Measurements from ENCODE around the gene JDP2. TPM values are rescaled to one million over a fixed set of nuclear protein-coding genes. Genes with fewer than 3 reads are reported as not detected.
"Not testable (repeated sequence)": the region's sequence is repeated elsewhere in the genome, so short reads cannot be mapped to it uniquely, and the experiment has no call there.

The JDP2 gene, protein sequence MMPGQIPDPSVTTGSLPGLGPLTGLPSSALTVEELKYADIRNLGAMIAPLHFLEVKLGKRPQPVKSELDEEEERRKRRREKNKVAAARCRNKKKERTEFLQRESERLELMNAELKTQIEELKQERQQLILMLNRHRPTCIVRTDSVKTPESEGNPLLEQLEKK
- total RNA-seq (10 to 100 TPM; 13.8 to 30.4 TPM), polyA plus RNA-seq (ENCODE audit: insufficient read length in 2 of 2) (10 to 100 TPM; 19.7 to 28.3 TPM)
- long read RNA-seq, donor 1, transcript JDP2-206 (4 exons, 631 nt), result major isoform, 9 of 10 reads
- long read RNA-seq, donor 1, partial matches to known transcripts, result 0 of 10 reads
- long read RNA-seq, donor 1, other reads (novel, unspliced or antisense), result 0 of 10 reads
- long read RNA-seq, donor 2, partial matches to known transcripts, result 0 of 2 reads
- long read RNA-seq, donor 2, other reads (novel, unspliced or antisense), result 0 of 2 reads
- long read RNA-seq, donor 3, partial matches to known transcripts, result 0 of 3 reads
- long read RNA-seq, donor 3, other reads (novel, unspliced or antisense), result 0 of 3 reads
- long read RNA-seq, donor 4, transcript JDP2-206 (4 exons, 631 nt), result major isoform, 11 of 56 reads
- long read RNA-seq, donor 4, partial matches to known transcripts, result 45 of 56 reads
- long read RNA-seq, donor 4, other reads (novel, unspliced or antisense), result 0 of 56 reads

DNA sequence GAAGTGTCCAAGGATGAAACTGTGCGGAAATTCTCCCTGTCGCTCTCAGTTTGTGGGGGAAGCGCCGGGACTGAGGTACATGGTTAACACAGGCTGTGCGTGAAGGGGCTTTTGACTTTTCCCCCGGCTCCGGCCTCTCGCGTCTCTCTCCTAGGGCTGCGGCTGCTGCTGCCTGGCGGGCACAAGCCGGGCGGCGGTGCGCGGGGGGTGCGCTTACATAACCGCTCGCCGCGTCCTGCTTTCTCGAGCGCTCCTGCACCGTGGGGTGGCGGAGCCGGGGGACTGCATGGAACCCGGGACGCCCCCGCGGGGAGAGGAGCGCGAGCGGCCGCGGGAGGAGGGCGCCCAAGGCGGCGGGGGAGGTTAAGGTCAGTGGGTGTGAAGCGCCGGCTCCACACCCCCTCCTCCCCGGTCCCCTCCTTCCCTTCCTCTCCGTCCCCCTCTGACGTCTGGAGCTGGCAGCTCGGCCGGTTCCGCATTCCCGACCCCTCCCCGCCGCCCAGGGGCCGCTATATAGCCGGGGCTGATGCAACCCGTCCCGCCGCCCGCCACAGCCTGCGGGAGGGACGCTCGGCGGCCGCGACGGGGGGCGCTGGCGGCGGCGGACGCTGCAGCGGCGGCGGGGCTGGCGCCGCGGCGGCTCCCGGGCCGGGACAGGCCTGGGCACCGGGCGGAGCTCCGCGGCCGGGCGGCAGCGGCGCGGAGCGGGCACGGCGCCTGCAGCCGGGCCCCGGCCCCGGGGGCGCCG lies at the start of gene JDP2:
Gene JDP2, plus strand, starts transcription at position 541 of the 748 bp plus-strand sequence. CDS start 9,899 bp downstream, outside the sequence.
- Histone ChIP-seq H3K4me1 (ENCODE audit: control insufficient read depth, insufficient read depth, low read length) (peaks cover 50% of the 10 kb centered on the region), H3K27me3 (ENCODE audit: control insufficient read depth, insufficient read depth, low read length) (no peaks in the 10 kb centered on the region), H3K36me3 (ENCODE audit: control insufficient read depth, insufficient read depth, low read length) (peaks cover 10% of the 10 kb centered on the region), H3K27ac (ENCODE audit: low read depth, low read length) (peak within 1 kb of the TSS; percentile 88), H3K4me3 (ENCODE audit: low read depth, low read length) (peak within 1 kb of the TSS; percentile 61), H3K9me3 (ENCODE audit: control insufficient read depth, insufficient read depth, low read length) (no peaks in the 10 kb centered on the region)
- under 1% methylated on average over 81 of the region's 93 CpGs for WGBS (ENCODE audit: insufficient coverage)
- DNase-seq (ENCODE audit: low read depth in 4 of 6, low spot score in 6 of 6), result peak in 5 of 6 donors; percentile 61 to 92 (median 72)

DNA sequence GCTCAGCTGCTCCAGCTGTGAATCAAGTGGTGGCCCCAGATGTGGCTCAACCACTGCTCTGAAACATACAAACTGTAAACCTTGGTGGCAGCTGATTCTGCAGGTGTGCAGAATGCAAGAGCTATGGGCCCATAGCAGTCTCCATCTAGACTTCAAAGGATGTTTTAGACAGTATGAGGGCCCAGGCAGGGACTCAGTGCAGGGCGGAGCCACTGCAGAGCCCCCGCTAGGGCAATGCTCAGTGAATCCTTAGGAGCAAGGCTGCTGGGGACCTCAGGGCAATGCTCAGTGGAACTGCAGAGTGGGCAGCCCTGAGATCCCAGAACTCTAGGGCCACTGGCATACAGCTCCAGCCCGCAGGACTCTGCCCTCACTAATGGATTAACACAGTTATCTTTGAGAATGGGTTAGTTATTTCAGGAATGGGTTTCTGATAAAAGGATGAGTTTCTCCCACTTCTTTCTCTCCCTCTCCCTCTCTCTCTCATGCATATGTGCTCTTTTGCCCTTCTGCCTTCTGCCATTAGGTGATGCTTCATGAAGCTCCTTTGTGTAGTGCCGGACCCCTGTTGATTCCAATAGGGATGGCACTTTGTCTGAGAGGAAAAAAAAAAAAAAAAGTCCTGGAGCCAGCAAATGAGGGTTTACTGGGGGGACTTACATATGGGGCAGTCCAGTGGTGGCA lies 48.4 kb upstream of the JDP2 start:
- H3K4me1 ChIP-seq (ENCODE audit: control insufficient read depth, insufficient read depth, low read length), result no peaks in the 10 kb centered on the region
- no peaks in the 10 kb centered on the region for H3K27me3 ChIP-seq (ENCODE audit: control insufficient read depth, insufficient read depth, low read length)
- 96% methylated on average over 2 of the region's 4 CpGs for WGBS (ENCODE audit: insufficient coverage)
- no peaks in the 10 kb centered on the region for H3K36me3 ChIP-seq (ENCODE audit: control insufficient read depth, insufficient read depth, low read length)
- no peak overlapping the region for H3K4me3 ChIP-seq (ENCODE audit: low read depth, low read length)
- no peak overlapping the region for H3K27ac ChIP-seq (ENCODE audit: low read depth, low read length)
- no peaks in the 10 kb centered on the region for H3K9me3 ChIP-seq (ENCODE audit: control insufficient read depth, insufficient read depth, low read length)
- no peak for DNase-seq (ENCODE audit: low read depth in 4 of 6, low spot score in 6 of 6)

DNA sequence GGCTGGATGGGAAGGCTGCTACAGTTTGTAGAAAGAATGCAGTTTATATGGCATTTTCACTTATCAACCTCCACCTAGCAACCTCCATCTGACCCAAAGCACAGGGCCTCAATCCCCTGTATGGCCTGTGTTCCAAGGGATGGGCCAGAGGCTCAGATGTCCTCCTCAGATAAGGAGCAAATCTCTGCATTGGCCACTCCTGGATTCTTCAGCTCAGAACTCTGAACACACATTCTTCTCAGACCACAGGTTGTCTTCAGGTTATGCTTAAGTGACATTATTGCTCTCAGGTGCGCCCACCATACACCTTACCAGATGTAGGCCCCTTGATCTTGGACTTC lies 47.9 kb upstream of the JDP2 start:
- Histone ChIP-seq H3K4me1 (ENCODE audit: control insufficient read depth, insufficient read depth, low read length) (no peaks in the 10 kb centered on the region), H3K27ac (ENCODE audit: low read depth, low read length) (no peak overlapping the region), H3K27me3 (ENCODE audit: control insufficient read depth, insufficient read depth, low read length) (no peaks in the 10 kb centered on the region), H3K4me3 (ENCODE audit: low read depth, low read length) (no peak overlapping the region), H3K9me3 (ENCODE audit: control insufficient read depth, insufficient read depth, low read length) (no peaks in the 10 kb centered on the region), H3K36me3 (ENCODE audit: control insufficient read depth, insufficient read depth, low read length) (no peaks in the 10 kb centered on the region)
- no CpG with 5 or more reads among the region's 1 CpG for WGBS (ENCODE audit: insufficient coverage)
- no peak for DNase-seq (ENCODE audit: low read depth in 4 of 6, low spot score in 6 of 6)

DNA sequence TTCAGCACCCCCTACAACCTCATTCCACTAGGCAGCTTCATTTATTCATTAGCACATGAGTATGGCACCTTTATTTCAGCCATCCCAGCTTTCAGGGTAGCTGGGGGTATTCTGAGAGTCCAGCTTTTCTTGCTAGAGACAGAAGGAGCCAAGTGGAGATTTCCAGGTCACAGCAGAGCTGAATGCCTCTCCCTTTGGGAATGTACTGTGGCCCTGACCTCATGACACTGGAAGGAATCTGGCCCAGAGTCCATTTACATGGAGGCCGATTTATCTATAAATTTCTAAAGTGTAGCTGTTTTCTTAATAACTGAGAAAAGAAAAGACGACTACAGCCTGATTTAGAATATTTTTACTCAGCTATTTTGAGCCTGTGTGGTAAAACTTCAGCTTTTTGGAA lies 47.2 kb upstream of the JDP2 start:
- Histone ChIP-seq H3K27ac (ENCODE audit: low read depth, low read length) (no peak overlapping the region), H3K27me3 (ENCODE audit: control insufficient read depth, insufficient read depth, low read length) (no peaks in the 10 kb centered on the region), H3K4me3 (ENCODE audit: low read depth, low read length) (no peak overlapping the region), H3K4me1 (ENCODE audit: control insufficient read depth, insufficient read depth, low read length) (no peaks in the 10 kb centered on the region), H3K9me3 (ENCODE audit: control insufficient read depth, insufficient read depth, low read length) (no peaks in the 10 kb centered on the region), H3K36me3 (ENCODE audit: control insufficient read depth, insufficient read depth, low read length) (no peaks in the 10 kb centered on the region)
- no CpG with 5 or more reads among the region's 2 CpGs for WGBS (ENCODE audit: insufficient coverage)
- no peak for DNase-seq (ENCODE audit: low read depth in 4 of 6, low spot score in 6 of 6)

DNA sequence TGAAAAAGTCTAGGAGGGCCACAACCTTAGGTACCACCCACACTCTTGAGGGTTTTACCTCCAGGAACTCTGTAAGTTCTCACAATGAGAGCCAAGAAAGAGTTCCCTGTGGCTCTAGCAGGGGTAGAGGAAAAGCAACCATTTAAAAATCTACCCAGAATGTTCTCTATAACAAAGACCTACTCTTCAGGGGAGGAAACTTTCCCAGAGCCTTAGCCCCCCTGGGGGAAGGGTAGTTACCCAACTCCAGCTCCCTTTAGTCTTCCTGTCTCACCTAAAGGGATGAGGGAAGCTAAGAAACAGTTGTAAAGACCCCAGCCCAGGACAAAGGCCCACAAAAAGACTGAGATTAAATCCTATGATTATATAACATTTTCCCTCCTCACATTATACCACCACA lies 46.2 kb upstream of the JDP2 start:
- Histone ChIP-seq H3K27me3 (ENCODE audit: control insufficient read depth, insufficient read depth, low read length) (no peaks in the 10 kb centered on the region), H3K4me3 (ENCODE audit: low read depth, low read length) (no peak overlapping the region), H3K36me3 (ENCODE audit: control insufficient read depth, insufficient read depth, low read length) (no peaks in the 10 kb centered on the region), H3K9me3 (ENCODE audit: control insufficient read depth, insufficient read depth, low read length) (no peaks in the 10 kb centered on the region), H3K4me1 (ENCODE audit: control insufficient read depth, insufficient read depth, low read length) (no peaks in the 10 kb centered on the region), H3K27ac (ENCODE audit: low read depth, low read length) (no peak overlapping the region)
- no peak for DNase-seq (ENCODE audit: low read depth in 4 of 6, low spot score in 6 of 6)

DNA sequence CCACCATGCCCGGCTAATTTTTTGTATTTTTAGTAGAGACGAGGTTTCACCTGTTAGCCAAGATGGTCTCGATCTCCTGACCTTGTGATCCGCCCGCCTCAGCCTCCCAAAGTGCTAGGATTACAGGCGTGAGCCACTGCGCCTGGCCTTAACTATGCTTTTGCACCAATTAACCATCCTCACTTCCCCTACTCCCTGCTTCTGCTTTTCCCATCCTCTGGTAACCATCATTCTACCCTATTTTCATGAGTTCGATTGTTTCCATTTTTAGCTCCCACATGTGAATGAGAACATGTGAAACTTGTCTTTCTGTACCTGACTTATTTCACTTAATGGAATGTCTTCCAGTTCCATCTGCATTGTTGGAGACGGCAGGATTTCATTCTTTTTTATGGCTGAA lies 44.6 kb upstream of the JDP2 start:
- H3K4me3 ChIP-seq (ENCODE audit: low read depth, low read length); H3K27ac ChIP-seq (ENCODE audit: low read depth, low read length); H3K9me3 ChIP-seq (ENCODE audit: control insufficient read depth, insufficient read depth, low read length); DNase-seq (ENCODE audit: low read depth in 4 of 6, low spot score in 6 of 6); H3K4me1 ChIP-seq (ENCODE audit: control insufficient read depth, insufficient read depth, low read length); H3K36me3 ChIP-seq (ENCODE audit: control insufficient read depth, insufficient read depth, low read length); H3K27me3 ChIP-seq (ENCODE audit: control insufficient read depth, insufficient read depth, low read length): not testable (repeated sequence)
- WGBS (ENCODE audit: insufficient coverage), result 92% methylated on average over 7 of the region's 9 CpGs

DNA sequence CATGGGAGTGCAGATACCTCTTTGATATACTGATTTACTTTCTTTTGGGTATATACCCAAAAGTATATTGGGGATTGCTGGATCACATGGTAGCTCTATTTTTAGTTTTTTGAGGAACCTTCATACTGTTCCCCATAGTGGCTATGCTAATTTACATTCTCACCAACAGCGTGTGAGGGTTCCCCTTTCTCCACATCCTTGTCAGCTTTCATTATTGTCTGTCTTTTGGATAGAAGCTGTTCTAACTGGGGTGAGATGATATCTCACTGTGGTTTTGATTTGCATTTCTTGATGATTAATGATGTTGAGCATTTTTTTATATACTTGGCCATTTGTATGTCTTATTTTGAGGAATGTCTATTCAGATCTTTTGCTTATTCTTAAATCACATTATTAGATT lies 44.1 kb upstream of the JDP2 start:
- no peaks in the 10 kb centered on the region for H3K27me3 ChIP-seq (ENCODE audit: control insufficient read depth, insufficient read depth, low read length)
- no CpG with 5 or more reads among the region's 1 CpG for WGBS (ENCODE audit: insufficient coverage)

DNA sequence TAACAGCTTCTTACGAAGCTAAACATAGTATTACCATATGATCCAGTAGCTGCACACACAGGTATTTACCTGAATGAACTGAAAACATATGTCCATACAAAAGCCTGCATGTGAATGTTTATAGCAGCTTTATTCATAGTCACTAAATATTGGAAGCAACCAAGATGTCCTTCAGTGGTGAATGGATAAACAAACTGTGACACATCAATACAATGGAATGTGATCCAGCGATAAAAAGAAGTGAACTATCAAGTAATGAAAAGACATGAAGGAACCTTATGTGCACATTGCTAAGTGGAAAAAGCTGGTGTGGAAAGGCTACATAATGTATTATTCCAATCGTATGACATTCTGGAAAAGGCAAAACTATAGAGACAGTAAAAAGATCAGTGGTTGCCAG lies 38.1 kb upstream of the JDP2 start:
- Histone ChIP-seq H3K4me3 (ENCODE audit: low read depth, low read length) (no peak overlapping the region), H3K27me3 (ENCODE audit: control insufficient read depth, insufficient read depth, low read length) (no peaks in the 10 kb centered on the region), H3K27ac (ENCODE audit: low read depth, low read length) (no peak overlapping the region), H3K36me3 (ENCODE audit: control insufficient read depth, insufficient read depth, low read length) (no peaks in the 10 kb centered on the region), H3K4me1 (ENCODE audit: control insufficient read depth, insufficient read depth, low read length) (no peaks in the 10 kb centered on the region), H3K9me3 (ENCODE audit: control insufficient read depth, insufficient read depth, low read length) (no peaks in the 10 kb centered on the region)
- DNase-seq (ENCODE audit: low read depth in 4 of 6, low spot score in 6 of 6), result no peak
- 100% methylated on average over 1 of the region's 3 CpGs for WGBS (ENCODE audit: insufficient coverage)

More for the DNA sequence above, 44.1 kb upstream of the JDP2 start:
- H3K36me3 ChIP-seq (ENCODE audit: control insufficient read depth, insufficient read depth, low read length), result no peaks in the 10 kb centered on the region
- H3K4me3 ChIP-seq (ENCODE audit: low read depth, low read length), result no peak overlapping the region
- no peaks in the 10 kb centered on the region for H3K9me3 ChIP-seq (ENCODE audit: control insufficient read depth, insufficient read depth, low read length)
- no peak overlapping the region for H3K27ac ChIP-seq (ENCODE audit: low read depth, low read length)
- H3K4me1 ChIP-seq (ENCODE audit: control insufficient read depth, insufficient read depth, low read length), result no peaks in the 10 kb centered on the region
- no peak for DNase-seq (ENCODE audit: low read depth in 4 of 6, low spot score in 6 of 6)

DNA sequence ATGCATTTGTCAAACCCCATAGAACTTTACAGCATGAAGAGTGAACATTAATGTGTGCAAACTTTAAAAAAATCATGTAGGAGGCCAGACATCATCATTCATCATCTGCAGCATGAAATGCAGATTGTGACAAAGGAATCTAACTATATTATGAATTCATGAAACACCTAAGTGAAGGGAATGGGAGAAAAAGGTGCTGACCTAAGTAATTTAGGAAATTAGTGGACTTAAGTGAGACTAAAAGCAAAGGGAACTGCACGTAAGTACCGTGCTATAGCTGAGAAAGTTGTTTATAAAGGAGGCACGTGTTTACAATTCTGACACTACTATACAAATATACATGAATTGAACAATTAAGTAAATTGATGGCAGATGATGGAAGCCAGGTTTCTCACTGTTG lies 37.6 kb upstream of the JDP2 start:
- Histone ChIP-seq H3K27me3 (ENCODE audit: control insufficient read depth, insufficient read depth, low read length) (no peaks in the 10 kb centered on the region), H3K27ac (ENCODE audit: low read depth, low read length) (no peak overlapping the region), H3K9me3 (ENCODE audit: control insufficient read depth, insufficient read depth, low read length) (no peaks in the 10 kb centered on the region), H3K4me1 (ENCODE audit: control insufficient read depth, insufficient read depth, low read length) (no peaks in the 10 kb centered on the region), H3K4me3 (ENCODE audit: low read depth, low read length) (no peak overlapping the region), H3K36me3 (ENCODE audit: control insufficient read depth, insufficient read depth, low read length) (no peaks in the 10 kb centered on the region)
- no peak for DNase-seq (ENCODE audit: low read depth in 4 of 6, low spot score in 6 of 6)
- no CpG with 5 or more reads among the region's 3 CpGs for WGBS (ENCODE audit: insufficient coverage)

Measured in spinal cord (tissue), 10 donors.